Measurements from ENCODE around the gene MYO6.

Gene MYO6

DNA sequence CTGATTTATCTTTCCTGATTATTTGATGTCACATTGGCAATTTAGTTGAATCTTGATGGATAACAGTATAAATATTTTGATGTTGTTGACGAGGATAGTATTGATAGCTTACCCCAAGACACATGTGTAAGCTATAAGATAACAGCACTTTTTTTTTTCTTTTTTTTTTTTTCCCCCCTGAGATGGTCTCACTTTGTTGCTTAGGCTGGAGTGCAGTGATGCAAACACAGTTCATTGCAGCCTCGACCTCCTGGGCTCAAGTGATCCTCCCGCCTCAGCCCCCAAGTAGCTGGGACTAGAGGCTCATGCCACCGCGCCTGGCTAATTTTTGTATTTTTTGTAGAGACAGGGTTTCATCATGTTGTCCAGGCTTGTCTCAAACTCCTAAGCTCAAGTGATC is 21.8 kb downstream of the MYO6 start:
- no peak for DNase-seq

DNA sequence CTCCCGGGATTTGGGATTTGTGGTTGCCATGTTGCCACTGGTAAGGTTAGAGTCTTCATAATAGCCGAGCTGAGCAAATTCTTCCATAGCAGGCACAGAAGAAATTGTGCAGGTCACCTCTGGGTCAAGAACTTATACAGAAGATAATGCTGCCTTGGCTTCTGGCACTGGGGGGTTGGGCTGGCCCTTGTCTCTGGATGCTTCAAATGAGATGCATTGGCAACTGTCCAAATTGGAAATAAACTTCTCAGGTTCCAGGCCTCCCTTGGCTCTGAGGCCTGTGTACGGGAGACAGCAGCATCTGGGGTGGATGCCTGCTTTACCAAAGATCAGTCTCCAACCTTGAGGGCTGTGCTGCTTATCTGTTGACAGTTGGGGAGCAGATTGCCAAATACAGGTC is 26.2 kb downstream of the MYO6 start:
- DNase-seq: no peak

DNA sequence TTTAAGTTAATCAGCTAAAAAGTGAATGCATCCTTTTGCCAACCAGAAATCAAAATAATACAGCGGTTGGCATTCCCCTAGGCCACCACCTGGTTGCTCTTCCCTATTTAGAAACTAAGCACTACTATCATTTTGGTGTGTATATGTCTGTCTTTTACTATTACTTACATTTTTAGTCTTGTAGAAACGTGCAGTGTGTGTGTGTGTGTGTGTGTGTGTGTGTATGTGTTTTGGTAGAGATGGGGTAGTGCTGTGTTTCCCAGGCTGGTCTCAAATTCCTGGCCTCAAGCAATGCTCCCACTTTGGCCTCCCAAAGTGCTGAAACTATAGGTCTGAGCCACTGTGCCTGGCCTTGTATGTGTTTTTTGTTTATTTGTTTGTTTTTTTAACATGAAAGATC is 27.4 kb downstream of the MYO6 start:
- DNase-seq: no peak

- DNase-seq: no peak
Measured at GRCh38 chr6:75778757-75779156, 29.7 kb downstream of the MYO6 start.

DNA sequence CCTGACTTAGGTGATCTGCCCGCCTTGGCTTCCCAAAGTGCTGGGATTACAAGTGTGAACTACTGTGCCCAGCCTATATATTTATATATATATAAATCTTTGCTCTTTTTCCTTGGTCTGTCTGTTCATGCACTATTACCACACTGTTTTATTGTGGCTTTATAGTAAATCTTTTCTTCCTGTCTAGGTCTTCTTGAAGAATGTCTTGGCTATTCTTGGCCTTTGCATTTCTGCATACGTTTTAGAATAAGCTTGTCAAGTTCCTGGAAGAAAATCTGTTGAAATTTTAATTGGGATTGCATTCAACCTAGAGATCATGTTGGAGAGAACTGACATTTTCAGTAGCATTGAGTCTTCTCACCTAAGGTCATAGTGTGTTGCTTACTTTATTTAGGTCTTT is 37.1 kb downstream of the MYO6 start:
- DNase-seq: no peak

- no peak for DNase-seq
Measured at GRCh38 chr6:75788894-75789293, 39.9 kb downstream of the MYO6 start.

- DNase-seq: no peak
Measured at GRCh38 chr6:75791881-75792280, 42.8 kb downstream of the MYO6 start.

- no peak for DNase-seq
Measured at GRCh38 chr6:75794351-75794846, 45.4 kb downstream of the MYO6 start.

- DNase-seq: no peak
Measured at GRCh38 chr6:75794954-75795739, 46.1 kb downstream of the MYO6 start.

GRCh38 chr6:75796723-75797122 is 47.7 kb downstream of the MYO6 start:
- DNase-seq: no peak

- no peak for DNase-seq
Measured at GRCh38 chr6:75800133-75800532, 51.1 kb downstream of the MYO6 start.

GRCh38 chr6:75800708-75801505 is 51.9 kb downstream of the MYO6 start:
- DNase-seq: no peak

GRCh38 chr6:75802366-75802765 is 53.3 kb downstream of the MYO6 start:
- no peak for DNase-seq

DNA sequence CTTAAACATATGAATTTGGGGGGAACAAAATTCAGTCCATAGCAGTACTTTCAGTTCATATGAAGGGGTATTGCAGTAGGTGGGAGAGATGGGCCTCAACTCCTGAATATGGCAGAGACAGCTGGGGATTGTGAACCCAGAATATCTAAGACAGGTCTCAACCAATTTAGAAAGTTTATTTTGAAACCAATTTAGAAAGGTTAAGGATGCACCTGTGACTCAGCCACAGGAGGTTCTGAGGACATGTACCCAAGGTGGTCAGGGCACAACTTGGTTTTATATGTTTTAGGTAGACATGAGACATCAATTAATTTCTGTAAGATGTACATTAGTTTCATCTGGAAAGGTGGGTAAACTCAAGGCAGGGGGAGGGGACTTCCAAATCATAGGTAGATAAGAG is 59.5 kb downstream of the MYO6 start:
- DNase-seq: no peak

GRCh38 chr6:75812560-75812959 is 63.5 kb downstream of the MYO6 start:
- DNase-seq: no peak

DNA sequence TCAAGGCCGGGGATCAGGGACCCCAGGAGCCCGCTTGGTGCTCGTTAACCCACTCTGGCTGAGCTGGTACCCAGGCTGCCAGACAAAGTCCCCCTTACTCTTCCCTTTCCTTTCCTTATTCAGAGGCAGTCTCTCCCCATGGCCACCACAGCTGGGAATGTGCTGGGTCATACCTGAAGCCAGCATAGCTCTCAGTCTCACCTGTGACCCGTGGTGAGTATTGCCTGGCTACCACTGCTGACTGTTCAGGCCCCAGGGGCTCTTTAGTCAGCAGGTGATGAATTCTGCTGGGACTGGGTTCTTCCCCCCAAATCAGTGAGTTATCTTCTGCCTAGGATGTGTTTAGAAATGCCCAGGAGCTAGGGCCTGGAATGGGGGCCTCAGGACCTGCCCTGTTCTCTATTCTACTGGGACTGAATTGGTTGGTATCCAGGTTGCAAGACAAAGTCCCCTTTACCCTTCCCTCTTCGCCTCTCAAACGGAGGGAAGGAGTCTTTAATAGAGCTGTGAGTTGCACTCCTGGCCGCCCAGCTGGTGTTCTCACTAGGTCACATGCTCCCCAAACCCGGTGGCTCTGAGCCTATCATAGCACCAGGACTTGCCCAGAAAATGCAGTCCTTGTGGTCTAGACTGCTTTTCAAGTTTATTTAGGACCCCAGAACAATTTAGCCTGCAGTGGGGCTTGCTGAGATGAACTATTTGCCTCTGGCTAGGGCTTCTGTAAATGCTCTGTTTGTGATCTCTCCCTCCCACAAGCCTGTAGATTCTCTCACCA is 64.6 kb downstream of the MYO6 start:
- no peak for DNase-seq

GRCh38 chr6:75815756-75816155 is 66.7 kb downstream of the MYO6 start:
- no peak for DNase-seq

- DNase-seq: no peak
Measured at GRCh38 chr6:75818098-75818855, 69.2 kb downstream of the MYO6 start.

DNA sequence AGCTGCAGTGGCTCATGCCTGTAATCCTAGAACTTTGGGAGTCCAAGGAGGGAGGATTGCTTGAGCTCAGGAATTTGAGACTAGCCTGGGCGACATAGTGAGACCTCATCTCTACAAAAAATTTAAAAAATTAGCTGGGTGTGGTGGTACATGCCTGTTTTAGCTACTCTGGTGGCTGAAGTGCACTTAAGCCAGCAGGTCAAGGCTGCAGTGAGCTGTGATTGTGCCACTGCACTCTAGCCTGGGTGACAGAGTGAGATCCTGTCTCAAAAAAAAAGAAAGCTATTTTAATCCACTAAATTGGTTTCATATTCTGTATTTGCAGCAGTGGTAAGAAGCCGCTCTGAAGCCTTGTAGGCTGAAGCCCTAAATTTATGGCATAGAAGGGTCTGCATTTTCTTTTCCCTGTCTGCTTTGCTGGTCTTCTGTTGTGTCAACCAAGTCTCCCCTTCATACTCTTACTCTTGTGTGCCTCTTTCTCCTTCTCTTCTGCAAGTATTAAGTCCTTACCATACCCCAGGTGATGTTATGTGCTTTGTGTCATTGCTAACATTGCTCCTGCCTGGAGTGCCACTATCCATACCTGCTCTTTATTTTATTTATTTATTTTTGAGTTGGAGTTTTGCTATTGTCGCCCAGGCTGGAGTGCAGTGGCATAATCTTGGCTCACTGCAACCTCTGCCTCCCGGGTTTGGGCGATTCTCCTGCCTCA is 70.9 kb downstream of the MYO6 start:
- DNase-seq: no peak

- DNase-seq: no peak
Measured at GRCh38 chr6:75824160-75824559, 75.1 kb downstream of the MYO6 start.

GRCh38 chr6:75827163-75827562 is 78.1 kb downstream of the MYO6 start:
- DNase-seq: no peak
